ENCODE data around the gene SLC39A13.

SLC39A13 gene

GRCh38 chr11:47441421-47441820 lies 33.0 kb downstream of the SLC39A13 start:
- DNase-seq = no peak
- Histone ChIP-seq H3K56ac (ENCODE audit: low read length) (no peak overlapping the region), H2BK120ac (ENCODE audit: low read depth, low read length) (no peak overlapping the region), H2BK5ac (ENCODE audit: low read length) (no peak overlapping the region), H3K4ac (ENCODE audit: low read depth, low read length) (no peak overlapping the region), H4K8ac (ENCODE audit: low read depth, low read length) (no peak overlapping the region), H3K36me3 (ENCODE audit: control insufficient read depth, insufficient read depth, low read length) (no peaks in the 10 kb centered on the region), H3K79me2 (ENCODE audit: control insufficient read depth, insufficient read depth, low read length) (no peaks in the 10 kb centered on the region), H3K4me3 (ENCODE audit: low read length) (no peak overlapping the region), H2BK15ac (replicated peaks; ENCODE audit: low read depth) (no peak overlapping the region), H3K79me1 (ENCODE audit: low read length) (no peaks in the 10 kb centered on the region), H3K4me2 (ENCODE audit: low read length) (no peak overlapping the region), H3K27ac (ENCODE audit: low read depth, low read length) (no peak overlapping the region), H3K18ac (ENCODE audit: low read length) (no peak overlapping the region), H2AK5ac (ENCODE audit: low read length) (no peak overlapping the region), H3K9ac (ENCODE audit: low read length) (no peak overlapping the region), H3K27me3 (ENCODE audit: insufficient read depth, low read length, poor library complexity) (no peaks in the 10 kb centered on the region), H3K4me1 (ENCODE audit: control insufficient read depth, low read depth, low read length) (no peaks in the 10 kb centered on the region), H3K23ac (ENCODE audit: low read length) (no peak overlapping the region), H4K5ac (ENCODE audit: low read length) (no peak overlapping the region)
- no CpG with 5 or more reads among the region's 12 CpGs for WGBS (ENCODE audit: extremely low coverage, insufficient coverage, low lambda C conversion rate)

- Histone ChIP-seq H3K23ac (ENCODE audit: low read length) (no peak overlapping the region), H3K36me3 (ENCODE audit: control insufficient read depth, insufficient read depth, low read length) (no peaks in the 10 kb centered on the region), H3K79me1 (ENCODE audit: low read length) (no peaks in the 10 kb centered on the region), H3K4me2 (ENCODE audit: low read length) (no peak overlapping the region), H2BK5ac (ENCODE audit: low read length) (no peak overlapping the region), H4K5ac (ENCODE audit: low read length) (no peak overlapping the region), H3K79me2 (ENCODE audit: control insufficient read depth, insufficient read depth, low read length) (no peaks in the 10 kb centered on the region), H3K4ac (ENCODE audit: low read depth, low read length) (no peak overlapping the region), H4K8ac (ENCODE audit: low read depth, low read length) (no peak overlapping the region), H3K27me3 (ENCODE audit: insufficient read depth, low read length, poor library complexity) (no peaks in the 10 kb centered on the region), H2BK15ac (replicated peaks; ENCODE audit: low read depth) (no peak overlapping the region), H3K9ac (ENCODE audit: low read length) (no peak overlapping the region), H3K27ac (ENCODE audit: low read depth, low read length) (no peak overlapping the region), H3K56ac (ENCODE audit: low read length) (no peak overlapping the region), H2BK120ac (ENCODE audit: low read depth, low read length) (no peak overlapping the region), H2AK5ac (ENCODE audit: low read length) (no peak overlapping the region), H3K4me3 (ENCODE audit: low read length) (no peak overlapping the region), H3K18ac (ENCODE audit: low read length) (no peak overlapping the region), H3K4me1 (ENCODE audit: control insufficient read depth, low read depth, low read length) (no peaks in the 10 kb centered on the region)
- no CpG with 5 or more reads among the region's 8 CpGs for WGBS (ENCODE audit: extremely low coverage, insufficient coverage, low lambda C conversion rate)
- DNase-seq = no peak
Observed at GRCh38 chr11:47442514-47442913, 34.1 kb downstream of the SLC39A13 start.

- H2AK5ac ChIP-seq (ENCODE audit: low read length) = no peak overlapping the region
- H3K27me3 ChIP-seq (ENCODE audit: insufficient read depth, low read length, poor library complexity) = no peaks in the 10 kb centered on the region
- H3K4ac ChIP-seq (ENCODE audit: low read depth, low read length) = no peak overlapping the region
- H3K79me1 ChIP-seq (ENCODE audit: low read length) = no peaks in the 10 kb centered on the region
- H3K4me2 ChIP-seq (ENCODE audit: low read length) = no peak overlapping the region
- no peak overlapping the region for H3K4me3 ChIP-seq (ENCODE audit: low read length)
- no peak overlapping the region for H4K5ac ChIP-seq (ENCODE audit: low read length)
- no peak overlapping the region for H3K56ac ChIP-seq (ENCODE audit: low read length)
- H2BK15ac ChIP-seq (replicated peaks; ENCODE audit: low read depth) = no peak overlapping the region
- H3K9ac ChIP-seq (ENCODE audit: low read length) = no peak overlapping the region
- H4K8ac ChIP-seq (ENCODE audit: low read depth, low read length) = no peak overlapping the region
- no peak for DNase-seq
- no peak overlapping the region for H3K27ac ChIP-seq (ENCODE audit: low read depth, low read length)
- H3K79me2 ChIP-seq (ENCODE audit: control insufficient read depth, insufficient read depth, low read length) = no peaks in the 10 kb centered on the region
- no peak overlapping the region for H2BK5ac ChIP-seq (ENCODE audit: low read length)
- WGBS (ENCODE audit: extremely low coverage, insufficient coverage, low lambda C conversion rate) = no CpG with 5 or more reads among the region's 12 CpGs
- H2BK120ac ChIP-seq (ENCODE audit: low read depth, low read length) = no peak overlapping the region
- no peak overlapping the region for H3K23ac ChIP-seq (ENCODE audit: low read length)
- no peak overlapping the region for H3K18ac ChIP-seq (ENCODE audit: low read length)
- H3K36me3 ChIP-seq (ENCODE audit: control insufficient read depth, insufficient read depth, low read length) = no peaks in the 10 kb centered on the region
- no peaks in the 10 kb centered on the region for H3K4me1 ChIP-seq (ENCODE audit: control insufficient read depth, low read depth, low read length)
Observed at GRCh38 chr11:47443028-47443700, 34.8 kb downstream of the SLC39A13 start.

- H3K18ac ChIP-seq (ENCODE audit: low read length) = no peak overlapping the region
- H3K27ac ChIP-seq (ENCODE audit: low read depth, low read length) = no peak overlapping the region
Observed at GRCh38 chr11:47443817-47444216, 35.4 kb downstream of the SLC39A13 start.

GRCh38 chr11:47445840-47446239 lies 37.5 kb downstream of the SLC39A13 start:
- no peak overlapping the region for H2BK15ac ChIP-seq (replicated peaks; ENCODE audit: low read depth)
- no peak overlapping the region for H4K5ac ChIP-seq (ENCODE audit: low read length)
- H3K27ac ChIP-seq (ENCODE audit: low read depth, low read length) = no peak overlapping the region
- no peak overlapping the region for H3K56ac ChIP-seq (ENCODE audit: low read length)
- H3K4ac ChIP-seq (ENCODE audit: low read depth, low read length) = no peak overlapping the region
- no peak overlapping the region for H3K23ac ChIP-seq (ENCODE audit: low read length)
- no peak overlapping the region for H3K4me2 ChIP-seq (ENCODE audit: low read length)
- WGBS (ENCODE audit: extremely low coverage, insufficient coverage, low lambda C conversion rate) = no CpG with 5 or more reads among the region's 4 CpGs
- H3K9ac ChIP-seq (ENCODE audit: low read length) = no peak overlapping the region
- H3K79me2 ChIP-seq (ENCODE audit: control insufficient read depth, insufficient read depth, low read length) = no peaks in the 10 kb centered on the region
- no peak overlapping the region for H4K8ac ChIP-seq (ENCODE audit: low read depth, low read length)
- H3K79me1 ChIP-seq (ENCODE audit: low read length) = no peaks in the 10 kb centered on the region
- H3K36me3 ChIP-seq (ENCODE audit: control insufficient read depth, insufficient read depth, low read length) = no peaks in the 10 kb centered on the region
- H3K4me3 ChIP-seq (ENCODE audit: low read length) = no peak overlapping the region
- DNase-seq = no peak
- no peaks in the 10 kb centered on the region for H3K27me3 ChIP-seq (ENCODE audit: insufficient read depth, low read length, poor library complexity)
- no peak overlapping the region for H2AK5ac ChIP-seq (ENCODE audit: low read length)
- H3K18ac ChIP-seq (ENCODE audit: low read length) = no peak overlapping the region
- H2BK120ac ChIP-seq (ENCODE audit: low read depth, low read length) = no peak overlapping the region
- no peaks in the 10 kb centered on the region for H3K4me1 ChIP-seq (ENCODE audit: control insufficient read depth, low read depth, low read length)
- no peak overlapping the region for H2BK5ac ChIP-seq (ENCODE audit: low read length)

More at GRCh38 chr11:47443817-47444216, 35.4 kb downstream of the SLC39A13 start:
- WGBS (ENCODE audit: extremely low coverage, insufficient coverage, low lambda C conversion rate) = no CpG with 5 or more reads among the region's 3 CpGs
- no peak overlapping the region for H3K4me3 ChIP-seq (ENCODE audit: low read length)
- no peak overlapping the region for H2AK5ac ChIP-seq (ENCODE audit: low read length)
- H4K5ac ChIP-seq (ENCODE audit: low read length) = no peak overlapping the region
- no peak overlapping the region for H2BK15ac ChIP-seq (replicated peaks; ENCODE audit: low read depth)
- H4K8ac ChIP-seq (ENCODE audit: low read depth, low read length) = no peak overlapping the region
- H3K79me1 ChIP-seq (ENCODE audit: low read length) = no peaks in the 10 kb centered on the region
- no peak overlapping the region for H2BK120ac ChIP-seq (ENCODE audit: low read depth, low read length)
- no peak overlapping the region for H2BK5ac ChIP-seq (ENCODE audit: low read length)
- no peak for DNase-seq
- H3K4ac ChIP-seq (ENCODE audit: low read depth, low read length) = no peak overlapping the region
- H3K27me3 ChIP-seq (ENCODE audit: insufficient read depth, low read length, poor library complexity) = no peaks in the 10 kb centered on the region
- no peak overlapping the region for H3K56ac ChIP-seq (ENCODE audit: low read length)
- no peaks in the 10 kb centered on the region for H3K4me1 ChIP-seq (ENCODE audit: control insufficient read depth, low read depth, low read length)
- H3K4me2 ChIP-seq (ENCODE audit: low read length) = no peak overlapping the region
- H3K36me3 ChIP-seq (ENCODE audit: control insufficient read depth, insufficient read depth, low read length) = no peaks in the 10 kb centered on the region
- no peaks in the 10 kb centered on the region for H3K79me2 ChIP-seq (ENCODE audit: control insufficient read depth, insufficient read depth, low read length)
- H3K9ac ChIP-seq (ENCODE audit: low read length) = no peak overlapping the region
- no peak overlapping the region for H3K23ac ChIP-seq (ENCODE audit: low read length)

- H4K5ac ChIP-seq (ENCODE audit: low read length) = no peak overlapping the region
- no peak for DNase-seq
- H2BK120ac ChIP-seq (ENCODE audit: low read depth, low read length) = no peak overlapping the region
- no CpG with 5 or more reads among the region's 9 CpGs for WGBS (ENCODE audit: extremely low coverage, insufficient coverage, low lambda C conversion rate)
- H2BK5ac ChIP-seq (ENCODE audit: low read length) = no peak overlapping the region
- H3K9ac ChIP-seq (ENCODE audit: low read length) = no peak overlapping the region
- no peak overlapping the region for H2BK15ac ChIP-seq (replicated peaks; ENCODE audit: low read depth)
- no peaks in the 10 kb centered on the region for H3K79me1 ChIP-seq (ENCODE audit: low read length)
- no peak overlapping the region for H3K23ac ChIP-seq (ENCODE audit: low read length)
- H3K4ac ChIP-seq (ENCODE audit: low read depth, low read length) = no peak overlapping the region
- no peak overlapping the region for H2AK5ac ChIP-seq (ENCODE audit: low read length)
- H3K56ac ChIP-seq (ENCODE audit: low read length) = no peak overlapping the region
- no peak overlapping the region for H3K4me2 ChIP-seq (ENCODE audit: low read length)
- H3K18ac ChIP-seq (ENCODE audit: low read length) = no peak overlapping the region
- H3K27ac ChIP-seq (ENCODE audit: low read depth, low read length) = no peak overlapping the region
- no peak overlapping the region for H3K4me3 ChIP-seq (ENCODE audit: low read length)
- H4K8ac ChIP-seq (ENCODE audit: low read depth, low read length) = no peak overlapping the region
- no peaks in the 10 kb centered on the region for H3K4me1 ChIP-seq (ENCODE audit: control insufficient read depth, low read depth, low read length)
- H3K27me3 ChIP-seq (ENCODE audit: insufficient read depth, low read length, poor library complexity) = no peaks in the 10 kb centered on the region
- H3K79me2 ChIP-seq (ENCODE audit: control insufficient read depth, insufficient read depth, low read length) = no peaks in the 10 kb centered on the region
- H3K36me3 ChIP-seq (ENCODE audit: control insufficient read depth, insufficient read depth, low read length) = no peaks in the 10 kb centered on the region
Observed at GRCh38 chr11:47446833-47447232, 38.4 kb downstream of the SLC39A13 start.

Measured in mesendoderm (in vitro differentiated cells).